Mesenchymal stem cell (in vitro differentiated cells and primary cell): Measurements from ENCODE around the gene RAET1G. TPM values are rescaled to one million over a fixed set of nuclear protein-coding genes. Genes with fewer than 3 reads are reported as not detected.
A peak's percentile ranks its signal among the peaks of the same experiment; 100 is the strongest.
"Not testable (repeated sequence)": the region's sequence is repeated elsewhere in the genome, so short reads cannot be mapped to it uniquely, and the experiment has no call there.

Experiments
- DNase-seq: peaks from one replicate; pipeline ENCODE4 v3.0.0-alpha.2; 2013
- H2AFZ ChIP-seq: one replicate; pipeline ENCODE4 v1.6.1; 2013; ENCODE audit warnings: low read depth, mild to moderate bottlenecking, control low read depth, inconsistent platforms, low read length, moderate library complexity
- H2AK5ac ChIP-seq: 2 replicates; pipeline ENCODE4 v1.6.1; 2013; ENCODE audit warnings: low read length, moderate library complexity, mild to moderate bottlenecking, inconsistent platforms; ENCODE audit not compliant: severe bottlenecking
- H2BK120ac ChIP-seq: one replicate; pipeline ENCODE4 v1.6.1; 2013; ENCODE audit warnings: low read depth, mild to moderate bottlenecking, inconsistent platforms, low read length, moderate library complexity
- H2BK12ac ChIP-seq, 2 experiments: one replicate each; pipeline ENCODE4 v1.6.1; 2013; ENCODE audit warnings: inconsistent platforms in 2 of 2, low read length in 2 of 2, mild to moderate bottlenecking in 2 of 2, moderate library complexity in 2 of 2, control low read depth in 1 of 2
- H2BK15ac ChIP-seq: one replicate; pipeline ENCODE4 v1.6.1; 2013; ENCODE audit warnings: mild to moderate bottlenecking, low read depth, inconsistent platforms; ENCODE audit not compliant: poor library complexity, severe bottlenecking
- H2BK5ac ChIP-seq: 2 replicates; pipeline ENCODE4 v1.6.1; 2013; ENCODE audit warnings: low read depth, mild to moderate bottlenecking, low read length, control low read depth, inconsistent platforms; ENCODE audit not compliant: poor library complexity, severe bottlenecking
- H3K14ac ChIP-seq, 2 experiments: one replicate each; pipeline ENCODE4 v1.6.1; 2013; ENCODE audit warnings: inconsistent platforms in 2 of 2, low read length in 2 of 2, control low read depth in 1 of 2, mild to moderate bottlenecking in 1 of 2, moderate library complexity in 1 of 2
- H3K18ac ChIP-seq, 2 experiments: one replicate each; pipeline ENCODE4 v1.6.1; 2013; ENCODE audit warnings: inconsistent platforms in 2 of 2, low read length in 2 of 2, control low read depth in 1 of 2, low read depth in 1 of 2, mild to moderate bottlenecking in 1 of 2
- H3K23ac ChIP-seq, 2 experiments: one replicate each; pipeline ENCODE4 v1.6.1; 2013; ENCODE audit warnings: inconsistent platforms in 2 of 2, low read length in 2 of 2, mild to moderate bottlenecking in 2 of 2, moderate library complexity in 2 of 2, control low read depth in 1 of 2
- H3K27ac ChIP-seq: 2 replicates; pipeline ENCODE4 v1.5.1; 2013; ENCODE audit warnings: mild to moderate bottlenecking, moderate library complexity, low read length, control low read depth, inconsistent platforms; ENCODE audit not compliant: poor library complexity, severe bottlenecking
- H3K27me3 ChIP-seq, 2 experiments: 2 replicates each; pipeline versions ENCODE4 v1.6.1 to v1.7.0; 2013; ENCODE audit warnings: low read length in 2 of 2, mild to moderate bottlenecking in 2 of 2, moderate library complexity in 2 of 2, control low read depth in 1 of 2, inconsistent platforms in 1 of 2; ENCODE audit not compliant: control insufficient read depth in 1 of 2, insufficient read depth in 1 of 2
- H3K36me3 ChIP-seq, 2 experiments: 2 replicates each; pipeline versions ENCODE4 v1.6.1 to v1.7.0; 2013; ENCODE audit warnings: low read length in 2 of 2, control low read depth in 1 of 2, inconsistent platforms in 1 of 2, low read depth in 1 of 2, mild to moderate bottlenecking in 1 of 2; ENCODE audit not compliant: insufficient read depth in 2 of 2, control insufficient read depth in 1 of 2
- H3K4ac ChIP-seq, 2 experiments: one replicate each; pipeline ENCODE4 v1.6.1; 2013; ENCODE audit warnings: inconsistent platforms in 2 of 2, low read length in 2 of 2, mild to moderate bottlenecking in 2 of 2, moderate library complexity in 2 of 2, control low read depth in 1 of 2, low read depth in 1 of 2
- H3K4me1 ChIP-seq: 2 replicates; pipeline ENCODE4 v1.6.1; 2013; ENCODE audit warnings: low read depth, low read length, control low read depth; ENCODE audit not compliant: control insufficient read depth, insufficient read depth
- H3K4me2 ChIP-seq: 2 replicates; pipeline ENCODE4 v1.6.1; 2013; ENCODE audit warnings: low read length, mild to moderate bottlenecking, inconsistent platforms; ENCODE audit not compliant: poor library complexity, severe bottlenecking
- H3K4me3 ChIP-seq, 2 experiments: 2 replicates each; pipeline versions ENCODE4 v1.5.1 to v1.7.0; 2013; ENCODE audit warnings: low read length in 2 of 2, mild to moderate bottlenecking in 2 of 2, control low read depth in 1 of 2, low read depth in 1 of 2; ENCODE audit not compliant: insufficient read depth in 1 of 2
- H3K79me1 ChIP-seq: replicated peaks from 2 replicates; pipeline ENCODE4 v1.6.1; 2013; ENCODE audit warnings: mild to moderate bottlenecking, control low read depth, low read length, inconsistent platforms; ENCODE audit not compliant: poor library complexity, severe bottlenecking
- H3K9ac ChIP-seq: 2 replicates; pipeline ENCODE4 v1.7.0; 2013; ENCODE audit warnings: mild to moderate bottlenecking, low read length, moderate library complexity
- H3K9me3 ChIP-seq: 2 replicates; pipeline ENCODE4 v1.7.0; 2013; ENCODE audit warnings: mild to moderate bottlenecking, low read length; ENCODE audit not compliant: control insufficient read depth
- H4K8ac ChIP-seq: one replicate; pipeline ENCODE4 v1.6.1; 2013; ENCODE audit warnings: inconsistent platforms, mild to moderate bottlenecking, low read length, moderate library complexity
- H4K91ac ChIP-seq: one replicate; pipeline ENCODE4 v1.6.1; 2013; ENCODE audit warnings: mild to moderate bottlenecking, low read length, inconsistent platforms
- WGBS: methylation state at CpG from one replicate; pipeline ENCODE4 v1.1.7; 2013; ENCODE audit warnings: mixed read lengths; 5-methylcytosine and 5-hydroxymethylcytosine counted together
- polyA plus RNA-seq, 2 experiments: library from polyadenylated mRNA; stranded (reverse); fragments of 200-250 nt; gene quantifications; one replicate each; pipeline ENCODE4 v1.2.3, GENCODE V29; 2013

The RAET1G gene, protein sequence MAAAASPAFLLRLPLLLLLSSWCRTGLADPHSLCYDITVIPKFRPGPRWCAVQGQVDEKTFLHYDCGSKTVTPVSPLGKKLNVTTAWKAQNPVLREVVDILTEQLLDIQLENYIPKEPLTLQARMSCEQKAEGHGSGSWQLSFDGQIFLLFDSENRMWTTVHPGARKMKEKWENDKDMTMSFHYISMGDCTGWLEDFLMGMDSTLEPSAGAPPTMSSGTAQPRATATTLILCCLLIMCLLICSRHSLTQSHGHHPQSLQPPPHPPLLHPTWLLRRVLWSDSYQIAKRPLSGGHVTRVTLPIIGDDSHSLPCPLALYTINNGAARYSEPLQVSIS
- 1.4 TPM for polyA plus RNA-seq (2013, experiment 1 of 2)
- 1.4 TPM for polyA plus RNA-seq (2013, experiment 2 of 2)

DNA sequence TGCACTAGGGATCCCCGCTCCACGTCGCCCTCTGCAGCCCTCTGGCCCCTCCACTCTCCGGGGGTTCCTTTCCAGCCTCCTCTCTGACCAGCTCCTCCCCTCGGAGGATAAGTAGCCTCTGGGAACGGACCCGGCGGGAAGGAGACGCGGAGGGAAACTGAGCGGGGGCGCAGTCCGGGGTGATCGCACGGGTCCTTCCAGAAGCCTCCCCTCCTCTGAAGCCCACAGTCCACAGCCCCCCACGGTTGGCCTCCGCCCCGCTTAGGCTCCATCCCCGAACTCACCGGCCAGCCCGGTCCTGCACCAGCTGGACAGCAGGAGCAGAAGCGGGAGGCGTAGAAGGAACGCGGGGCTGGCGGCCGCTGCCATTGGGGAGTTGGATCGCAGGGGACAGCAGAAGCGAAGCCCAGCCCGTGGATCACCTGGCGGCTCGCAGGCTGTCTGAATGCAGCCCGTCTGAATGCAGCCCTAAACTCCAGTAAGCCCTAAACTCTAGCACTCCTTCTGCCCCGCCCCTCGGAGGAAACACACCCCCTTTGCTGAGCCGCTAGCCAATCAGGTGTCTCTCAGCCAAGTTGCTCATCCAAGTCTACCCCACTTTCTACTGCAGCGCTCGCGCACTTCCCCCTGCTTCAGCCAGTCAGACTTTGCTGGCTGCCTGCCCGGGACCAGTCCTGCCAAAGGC, at the start of gene RAET1G:
RAET1G (minus strand) TSS at position 480 of the 685 bp plus-strand sequence; CDS start at position 369, 111 bp downstream.
- H3K36me3 ChIP-seq = peaks cover 0 to 4% of the 10 kb centered on the region in 2 experiments
- peak; percentile 92 for DNase-seq
- peak within 1 kb of the TSS in 1 of 2 experiments; percentile 65 for H3K23ac ChIP-seq
- H3K18ac ChIP-seq = peak within 1 kb of the TSS in 1 of 2 experiments; percentile 48
- 2% methylated on average over 35 of the region's 40 CpGs for WGBS
- peak within 1 kb of the TSS; percentile 2 for H2BK15ac ChIP-seq
- peak within 1 kb of the TSS; percentile 81 for H3K9ac ChIP-seq
- H3K9me3 ChIP-seq = no peaks in the 10 kb centered on the region
- no peak within 1 kb of the TSS for H2BK12ac ChIP-seq
- no peak within 1 kb of the TSS for H4K91ac ChIP-seq
- no peaks in the 10 kb centered on the region for H3K79me1 ChIP-seq
- H2AFZ ChIP-seq = peak within 1 kb of the TSS; percentile 97
- no peak within 1 kb of the TSS for H3K4ac ChIP-seq
- H3K27me3 ChIP-seq = peaks cover 0 to 43% of the 10 kb centered on the region in 2 experiments
- H2AK5ac ChIP-seq = no peak within 1 kb of the TSS
- H3K4me2 ChIP-seq = peak within 1 kb of the TSS; percentile 90
- peak within 1 kb of the TSS; percentile 63 to 91 for H3K4me3 ChIP-seq
- peak within 1 kb of the TSS; percentile 8 for H2BK5ac ChIP-seq
- H4K8ac ChIP-seq = no peak within 1 kb of the TSS
- H3K27ac ChIP-seq = no peak within 1 kb of the TSS
- no peak within 1 kb of the TSS for H2BK120ac ChIP-seq
- peak within 1 kb of the TSS in 1 of 2 experiments; percentile 41 for H3K14ac ChIP-seq
- H3K4me1 ChIP-seq = peaks cover 23% of the 10 kb centered on the region

DNA sequence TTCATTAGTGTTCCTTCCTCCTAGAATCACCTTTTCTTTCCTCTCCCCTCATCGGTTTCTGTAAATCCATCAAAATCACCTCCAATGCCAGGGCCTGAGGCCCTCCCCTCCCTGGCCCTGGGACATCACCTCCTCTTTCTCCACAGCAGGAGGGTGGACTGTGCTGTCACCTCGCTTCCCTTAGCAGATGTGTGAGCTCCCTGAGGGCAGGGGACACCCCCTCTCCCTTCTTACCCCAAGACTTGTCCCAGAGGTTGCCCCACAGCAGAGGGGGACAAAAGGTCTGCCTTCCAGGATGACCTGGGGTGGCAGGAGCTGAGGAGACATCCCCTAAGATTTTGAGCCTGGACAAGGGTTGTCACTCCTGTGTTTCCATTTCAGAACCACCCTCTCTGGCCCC, 46.7 kb upstream of the RAET1G start:
- H3K79me1 ChIP-seq = no peaks in the 10 kb centered on the region
- H2BK120ac ChIP-seq = no peak overlapping the region
- H3K4me1 ChIP-seq = peaks cover 9% of the 10 kb centered on the region
- H4K8ac ChIP-seq = no peak overlapping the region
- H3K27me3 ChIP-seq = peaks cover 71 to 79% of the 10 kb centered on the region in 2 experiments
- H3K23ac ChIP-seq = no peak overlapping the region
- H3K14ac ChIP-seq = no peak overlapping the region
- no peak overlapping the region for H4K91ac ChIP-seq
- no peak overlapping the region for H3K4ac ChIP-seq
- no peak for DNase-seq
- H3K36me3 ChIP-seq = no peaks in the 10 kb centered on the region
- H2AK5ac ChIP-seq = no peak overlapping the region
- no peaks in the 10 kb centered on the region for H3K9me3 ChIP-seq
- H2AFZ ChIP-seq = no peak overlapping the region
- 59% methylated on average over 2 of the region's 2 CpGs for WGBS
- no peak overlapping the region for H3K4me2 ChIP-seq
- H3K9ac ChIP-seq = no peak overlapping the region
- H3K27ac ChIP-seq = no peak overlapping the region
- no peak overlapping the region for H3K18ac ChIP-seq
- H2BK12ac ChIP-seq = no peak overlapping the region
- H3K4me3 ChIP-seq = no peak overlapping the region
- no peak overlapping the region for H2BK5ac ChIP-seq
- H2BK15ac ChIP-seq = no peak overlapping the region

DNA sequence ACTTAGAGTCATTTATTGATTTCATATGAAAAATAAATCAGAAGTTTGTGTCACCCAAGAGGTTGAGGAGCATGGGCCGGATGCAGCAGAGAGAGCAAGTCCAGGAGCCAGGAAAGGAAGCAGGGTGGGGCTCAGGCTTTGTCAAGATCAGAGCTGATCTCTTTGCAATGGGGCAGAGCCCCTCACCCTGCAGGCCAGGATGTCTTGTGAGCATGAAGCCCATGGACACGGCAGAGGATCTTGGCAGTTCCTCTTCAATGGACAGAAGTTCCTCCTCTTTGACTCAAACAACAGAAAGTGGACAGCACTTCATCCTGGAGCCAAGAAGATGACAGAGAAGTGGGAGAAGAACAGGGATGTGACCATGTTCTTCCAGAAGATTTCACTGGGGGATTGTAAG, 46.0 kb upstream of the RAET1G start:
- H2AK5ac ChIP-seq, H4K8ac ChIP-seq: not testable (repeated sequence)
- H3K27me3 ChIP-seq = peaks cover 71 to 79% of the 10 kb centered on the region in 2 experiments

DNA sequence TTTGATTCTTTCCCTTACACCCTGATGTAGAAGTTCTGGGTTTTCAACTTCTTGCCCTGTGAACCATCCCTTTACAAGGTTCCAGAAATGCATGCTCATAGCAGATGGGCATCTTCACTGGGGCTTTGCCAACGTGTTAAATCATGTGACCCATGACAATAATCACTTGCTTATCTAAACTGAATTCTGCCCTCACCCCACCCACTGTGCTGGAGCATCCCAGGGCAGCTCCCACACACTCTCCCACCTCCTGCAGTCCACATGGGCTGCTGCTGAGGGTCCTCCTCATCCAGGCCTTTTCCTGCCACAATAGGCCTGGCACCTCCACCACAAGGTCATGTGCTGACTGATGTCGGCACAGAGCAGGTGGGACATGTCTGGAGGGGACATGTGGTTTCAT, 45.1 kb upstream of the RAET1G start:
- not testable (repeated sequence) for H2AK5ac ChIP-seq, H3K9ac ChIP-seq, H2BK5ac ChIP-seq, H3K18ac ChIP-seq, H3K9me3 ChIP-seq, H3K27ac ChIP-seq, H3K23ac ChIP-seq, H2BK12ac ChIP-seq, H3K14ac ChIP-seq, H3K36me3 ChIP-seq, H2AFZ ChIP-seq, H3K4me2 ChIP-seq, H4K8ac ChIP-seq, H3K79me1 ChIP-seq, H4K91ac ChIP-seq, H3K4me3 ChIP-seq, H2BK15ac ChIP-seq, H2BK120ac ChIP-seq, H3K4ac ChIP-seq, DNase-seq
- Histone ChIP-seq H3K27me3 (peaks cover 70 to 79% of the 10 kb centered on the region in 2 experiments), H3K4me1 (peaks cover 25% of the 10 kb centered on the region)
- 51% methylated on average over 2 of the region's 2 CpGs for WGBS

More for the DNA sequence above, 46.0 kb upstream of the RAET1G start:
- H3K4me2 ChIP-seq, H3K4me3 ChIP-seq, H4K91ac ChIP-seq, H3K9me3 ChIP-seq, DNase-seq, H2AFZ ChIP-seq, H2BK5ac ChIP-seq, H3K9ac ChIP-seq, H3K14ac ChIP-seq, H3K27ac ChIP-seq, H2BK12ac ChIP-seq, H3K23ac ChIP-seq, H3K4ac ChIP-seq, H2BK120ac ChIP-seq, H3K79me1 ChIP-seq, H2BK15ac ChIP-seq, H3K18ac ChIP-seq, H3K36me3 ChIP-seq: not testable (repeated sequence)
- peaks cover 16% of the 10 kb centered on the region for H3K4me1 ChIP-seq
- 83% methylated on average over 2 of the region's 2 CpGs for WGBS
